ENCODE results near the gene RIBC2.
"Not testable (repeated sequence)": the region's sequence is repeated elsewhere in the genome, so short reads cannot be mapped to it uniquely, and the experiment has no call there.

- TF ChIP-seq CTCF (conservative IDR thresholded peaks at IDR 0.05; ENCODE audit: low read depth, low read length); EZH2phosphoT487 (IDR thresholded peaks at IDR 0.05; ENCODE audit: borderline replicate concordance, low read length): not testable (repeated sequence)
Measured at GRCh38 chr22:45463691-45464090, 50.2 kb downstream of the RIBC2 start.

All from PC-3 (cell line).